Measurements from ENCODE around the gene SRR.

The SRR gene

DNA sequence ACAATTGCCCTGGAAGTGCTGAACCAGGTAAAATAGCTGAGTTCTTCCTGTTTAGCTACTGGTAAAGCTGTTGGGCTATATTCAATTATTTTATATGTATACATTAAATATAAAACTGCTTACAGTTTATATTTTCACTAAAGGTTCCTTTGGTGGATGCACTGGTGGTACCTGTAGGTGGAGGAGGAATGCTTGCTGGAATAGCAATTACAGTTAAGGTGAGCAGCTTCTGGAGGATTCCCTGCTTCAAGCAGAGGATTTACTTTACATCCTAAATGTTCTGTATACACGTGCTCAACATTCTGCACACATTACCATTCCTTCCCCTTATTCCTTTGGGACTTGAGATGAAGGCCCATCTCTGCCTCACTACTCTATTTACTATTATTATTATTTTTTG is 17.6 kb downstream of the SRR start:
- TF ChIP-seq SIN3A (IDR thresholded peaks at IDR 0.05; ENCODE audit: borderline replicate concordance, insufficient read depth, low read length) (no peak), POLR2AphosphoS5 (IDR thresholded peaks at IDR 0.05; ENCODE audit: low read depth, low read length) (no peak), TAF1 (IDR thresholded peaks at IDR 0.05; ENCODE audit: borderline replicate concordance, insufficient read depth, low read length) (no peak), FOXP2 (optimal IDR thresholded peaks at IDR 0.05; ENCODE audit: borderline replicate concordance, extremely low read depth, extremely low read length, insufficient read depth) (no peak)
- TF ChIP-seq, protein P1, sequence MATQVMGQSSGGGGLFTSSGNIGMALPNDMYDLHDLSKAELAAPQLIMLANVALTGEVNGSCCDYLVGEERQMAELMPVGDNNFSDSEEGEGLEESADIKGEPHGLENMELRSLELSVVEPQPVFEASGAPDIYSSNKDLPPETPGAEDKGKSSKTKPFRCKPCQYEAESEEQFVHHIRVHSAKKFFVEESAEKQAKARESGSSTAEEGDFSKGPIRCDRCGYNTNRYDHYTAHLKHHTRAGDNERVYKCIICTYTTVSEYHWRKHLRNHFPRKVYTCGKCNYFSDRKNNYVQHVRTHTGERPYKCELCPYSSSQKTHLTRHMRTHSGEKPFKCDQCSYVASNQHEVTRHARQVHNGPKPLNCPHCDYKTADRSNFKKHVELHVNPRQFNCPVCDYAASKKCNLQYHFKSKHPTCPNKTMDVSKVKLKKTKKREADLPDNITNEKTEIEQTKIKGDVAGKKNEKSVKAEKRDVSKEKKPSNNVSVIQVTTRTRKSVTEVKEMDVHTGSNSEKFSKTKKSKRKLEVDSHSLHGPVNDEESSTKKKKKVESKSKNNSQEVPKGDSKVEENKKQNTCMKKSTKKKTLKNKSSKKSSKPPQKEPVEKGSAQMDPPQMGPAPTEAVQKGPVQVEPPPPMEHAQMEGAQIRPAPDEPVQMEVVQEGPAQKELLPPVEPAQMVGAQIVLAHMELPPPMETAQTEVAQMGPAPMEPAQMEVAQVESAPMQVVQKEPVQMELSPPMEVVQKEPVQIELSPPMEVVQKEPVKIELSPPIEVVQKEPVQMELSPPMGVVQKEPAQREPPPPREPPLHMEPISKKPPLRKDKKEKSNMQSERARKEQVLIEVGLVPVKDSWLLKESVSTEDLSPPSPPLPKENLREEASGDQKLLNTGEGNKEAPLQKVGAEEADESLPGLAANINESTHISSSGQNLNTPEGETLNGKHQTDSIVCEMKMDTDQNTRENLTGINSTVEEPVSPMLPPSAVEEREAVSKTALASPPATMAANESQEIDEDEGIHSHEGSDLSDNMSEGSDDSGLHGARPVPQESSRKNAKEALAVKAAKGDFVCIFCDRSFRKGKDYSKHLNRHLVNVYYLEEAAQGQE (IDR thresholded peaks at IDR 0.05; ENCODE audit: insufficient read depth in 1 of 2, low read depth in 2 of 2, low read length in 2 of 2), result no peak

DNA sequence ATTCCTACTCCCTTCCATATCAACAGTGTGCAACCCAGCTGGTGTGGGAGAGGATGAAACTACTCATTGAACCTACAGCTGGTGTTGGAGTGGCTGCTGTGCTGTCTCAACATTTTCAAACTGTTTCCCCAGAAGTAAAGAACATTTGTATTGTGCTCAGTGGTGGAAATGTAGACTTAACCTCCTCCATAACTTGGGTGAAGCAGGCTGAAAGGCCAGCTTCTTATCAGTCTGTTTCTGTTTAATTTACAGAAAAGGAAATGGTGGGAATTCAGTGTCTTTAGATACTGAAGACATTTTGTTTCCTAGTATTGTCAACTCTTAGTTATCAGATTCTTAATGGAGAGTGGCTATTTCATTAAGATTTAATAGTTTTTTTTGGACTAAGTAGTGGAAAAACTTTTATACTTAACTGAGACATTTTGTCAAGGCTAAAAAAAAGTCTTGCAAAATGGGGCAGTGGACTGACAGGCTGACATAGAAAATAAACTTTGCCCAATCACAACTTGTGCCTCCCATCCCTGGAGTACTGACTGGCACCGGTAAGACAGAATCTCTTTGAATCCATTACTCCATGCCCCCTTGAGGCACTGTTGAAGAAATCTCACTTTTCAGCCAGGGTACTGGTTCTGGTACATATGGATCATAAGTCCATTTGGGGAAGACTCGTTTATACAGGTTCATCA is 20.0 kb downstream of the SRR start:
- no peak for TF ChIP-seq FOXP2 (optimal IDR thresholded peaks at IDR 0.05; ENCODE audit: borderline replicate concordance, extremely low read depth, extremely low read length, insufficient read depth)
- no peak for TF ChIP-seq POLR2AphosphoS5 (IDR thresholded peaks at IDR 0.05; ENCODE audit: low read depth, low read length)
- TF ChIP-seq, protein P1 (IDR thresholded peaks at IDR 0.05; ENCODE audit: insufficient read depth in 1 of 2, low read depth in 2 of 2, low read length in 2 of 2), result no peak
- TF ChIP-seq TAF1 (IDR thresholded peaks at IDR 0.05; ENCODE audit: borderline replicate concordance, insufficient read depth, low read length), result no peak
- no peak for TF ChIP-seq SIN3A (IDR thresholded peaks at IDR 0.05; ENCODE audit: borderline replicate concordance, insufficient read depth, low read length)

DNA sequence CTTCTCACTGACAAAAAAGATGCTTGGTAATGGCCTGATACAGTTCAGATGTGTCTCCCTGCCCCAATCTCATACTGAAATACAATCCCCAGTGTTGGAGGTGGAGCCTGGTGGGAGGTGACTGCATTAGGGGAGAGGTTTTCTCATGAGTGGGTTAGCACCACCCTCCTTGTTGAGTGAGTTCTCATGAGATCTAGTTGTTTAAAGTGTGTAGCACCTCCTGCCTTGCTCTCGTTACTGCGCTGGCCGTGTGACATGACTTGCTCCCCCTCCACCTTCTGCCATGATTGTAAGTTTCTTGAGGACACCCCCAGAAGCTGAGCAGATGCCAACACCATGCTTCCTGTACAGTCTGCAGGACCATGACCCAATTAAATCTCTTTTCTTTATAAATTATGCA is 27.6 kb downstream of the SRR start:
- TF ChIP-seq FOXP2 (optimal IDR thresholded peaks at IDR 0.05; ENCODE audit: borderline replicate concordance, extremely low read depth, extremely low read length, insufficient read depth) (no peak), TAF1 (IDR thresholded peaks at IDR 0.05; ENCODE audit: borderline replicate concordance, insufficient read depth, low read length) (no peak), POLR2AphosphoS5 (IDR thresholded peaks at IDR 0.05; ENCODE audit: low read depth, low read length) (no peak), SIN3A (IDR thresholded peaks at IDR 0.05; ENCODE audit: borderline replicate concordance, insufficient read depth, low read length) (no peak)
- TF ChIP-seq, protein P1 (IDR thresholded peaks at IDR 0.05; ENCODE audit: insufficient read depth in 1 of 2, low read depth in 2 of 2, low read length in 2 of 2), result no peak

DNA sequence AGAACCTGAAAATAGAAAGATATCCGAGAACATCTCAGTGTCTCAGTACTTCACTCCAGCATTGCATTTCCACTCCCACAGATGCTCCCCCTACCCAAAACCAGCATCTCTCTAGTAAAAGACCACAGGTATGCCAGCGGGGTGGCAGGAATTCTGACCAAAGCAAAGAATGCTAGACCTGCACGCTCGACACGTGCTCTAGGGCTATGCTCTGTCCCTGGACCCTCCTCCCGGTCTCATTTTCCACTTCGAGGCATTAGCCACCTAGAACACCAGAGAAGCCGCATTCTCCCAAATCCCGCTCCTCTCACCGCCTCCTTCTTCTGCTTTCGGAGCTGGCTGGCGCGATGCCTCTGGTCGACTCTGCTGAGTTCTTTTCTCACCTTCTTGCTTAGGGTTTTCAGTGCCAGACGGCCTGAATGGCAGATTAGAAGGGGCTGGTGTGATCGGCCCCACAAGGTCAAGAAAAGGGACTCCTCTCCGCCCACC is 32.0 kb downstream of the SRR start:
- TF ChIP-seq SIN3A (IDR thresholded peaks at IDR 0.05; ENCODE audit: borderline replicate concordance, insufficient read depth, low read length), result no peak
- no peak for TF ChIP-seq POLR2AphosphoS5 (IDR thresholded peaks at IDR 0.05; ENCODE audit: low read depth, low read length)
- TF ChIP-seq, protein P1 (IDR thresholded peaks at IDR 0.05; ENCODE audit: insufficient read depth in 1 of 2, low read depth in 2 of 2, low read length in 2 of 2), result no peak
- no peak for TF ChIP-seq FOXP2 (optimal IDR thresholded peaks at IDR 0.05; ENCODE audit: borderline replicate concordance, extremely low read depth, extremely low read length, insufficient read depth)
- TF ChIP-seq TAF1 (IDR thresholded peaks at IDR 0.05; ENCODE audit: borderline replicate concordance, insufficient read depth, low read length), result no peak

All from PFSK-1 (cell line).